ENCODE data around the gene IKBIP.
"Not testable (repeated sequence)": the region's sequence is repeated elsewhere in the genome, so short reads cannot be mapped to it uniquely, and the experiment has no call there.

IKBIP gene

GRCh38 chr12:98578821-98579220, 65.8 kb downstream of the IKBIP start (continued):
- no peak for TF ChIP-seq TSHZ2 (CRISPR knock-in tag; IDR thresholded peaks at IDR 0.05)

- no peak for TF ChIP-seq ZFP30 (CRISPR knock-in tag; IDR thresholded peaks at IDR 0.05)
- no peak for TF ChIP-seq BACH2 (CRISPR knock-in tag; IDR thresholded peaks at IDR 0.05; ENCODE audit: borderline replicate concordance)
- no peak for TF ChIP-seq CSDC2 (CRISPR knock-in tag; IDR thresholded peaks at IDR 0.05)
- no peak for TF ChIP-seq GLIS3 (CRISPR knock-in tag; IDR thresholded peaks at IDR 0.05)
- TF ChIP-seq ARNTL (CRISPR knock-in tag; IDR thresholded peaks at IDR 0.05; ENCODE audit: borderline replicate concordance, low read depth) = no peak
- TF ChIP-seq ZNF8 (CRISPR knock-in tag; IDR thresholded peaks at IDR 0.05) = no peak
- TF ChIP-seq PATZ1 (CRISPR knock-in tag; IDR thresholded peaks at IDR 0.05; ENCODE audit: borderline replicate concordance) = no peak
- no peak for TF ChIP-seq CSRNP3 (CRISPR knock-in tag; IDR thresholded peaks at IDR 0.05)
- TF ChIP-seq TSHZ2 (CRISPR knock-in tag; IDR thresholded peaks at IDR 0.05) = no peak
- no peak for TF ChIP-seq PPARA (CRISPR knock-in tag; IDR thresholded peaks at IDR 0.05; ENCODE audit: borderline replicate concordance)
- no peak for TF ChIP-seq ZNF565 (CRISPR knock-in tag; conservative IDR thresholded peaks at IDR 0.05; ENCODE audit: low read depth)
- no peak for TF ChIP-seq POU6F1 (CRISPR knock-in tag; IDR thresholded peaks at IDR 0.05; ENCODE audit: borderline replicate concordance, low read depth)
- no peak for TF ChIP-seq TCF4 (CRISPR knock-in tag; IDR thresholded peaks at IDR 0.05; ENCODE audit: borderline replicate concordance)
- no peak for TF ChIP-seq CREB5 (CRISPR knock-in tag; IDR thresholded peaks at IDR 0.05; ENCODE audit: low read depth)
Observed at GRCh38 chr12:98578392-98578791, 66.2 kb downstream of the IKBIP start.

GRCh38 chr12:98576795-98577194, 67.8 kb downstream of the IKBIP start:
- not testable (repeated sequence) for ATAC-seq

More at GRCh38 chr12:98578392-98578791, 66.2 kb downstream of the IKBIP start:
- ATAC-seq = no peak

GRCh38 chr12:98575013-98575412, 69.6 kb downstream of the IKBIP start:
- no peak for ATAC-seq
- TF ChIP-seq GLIS3 (CRISPR knock-in tag; IDR thresholded peaks at IDR 0.05) (no peak), CSDC2 (CRISPR knock-in tag; IDR thresholded peaks at IDR 0.05) (no peak), ZFP3 (CRISPR knock-in tag; IDR thresholded peaks at IDR 0.05) (no peak), CSRNP3 (CRISPR knock-in tag; IDR thresholded peaks at IDR 0.05) (no peak), TOX (CRISPR knock-in tag; IDR thresholded peaks at IDR 0.05; ENCODE audit: borderline replicate concordance) (no peak), OSR1 (CRISPR knock-in tag; IDR thresholded peaks at IDR 0.05) (no peak), PATZ1 (CRISPR knock-in tag; IDR thresholded peaks at IDR 0.05; ENCODE audit: borderline replicate concordance) (no peak), ZNF70 (CRISPR knock-in tag; IDR thresholded peaks at IDR 0.05) (no peak), PPARA (CRISPR knock-in tag; IDR thresholded peaks at IDR 0.05; ENCODE audit: borderline replicate concordance) (no peak), CREB5 (CRISPR knock-in tag; IDR thresholded peaks at IDR 0.05; ENCODE audit: low read depth) (no peak)

Data from SK-N-SH treated with all-trans-retinoic acid at 6 μM for 48 hours (cell line).